GM19023 (cell line): ENCODE measurements around the gene AFTPH.
A peak's percentile ranks its signal among the peaks of the same experiment; 100 is the strongest.
"Not testable (repeated sequence)": the region's sequence is repeated elsewhere in the genome, so short reads cannot be mapped to it uniquely, and the experiment has no call there.

Experiments
- ATAC-seq: cut with Tn5 transposase; IDR thresholded peaks from one replicate; pipeline ENCODE4 v1.9.1; 2021; ENCODE audit warnings: mild to moderate bottlenecking, moderate library complexity; ENCODE audit not compliant: unreplicated experiment

AFTPH gene

DNA sequence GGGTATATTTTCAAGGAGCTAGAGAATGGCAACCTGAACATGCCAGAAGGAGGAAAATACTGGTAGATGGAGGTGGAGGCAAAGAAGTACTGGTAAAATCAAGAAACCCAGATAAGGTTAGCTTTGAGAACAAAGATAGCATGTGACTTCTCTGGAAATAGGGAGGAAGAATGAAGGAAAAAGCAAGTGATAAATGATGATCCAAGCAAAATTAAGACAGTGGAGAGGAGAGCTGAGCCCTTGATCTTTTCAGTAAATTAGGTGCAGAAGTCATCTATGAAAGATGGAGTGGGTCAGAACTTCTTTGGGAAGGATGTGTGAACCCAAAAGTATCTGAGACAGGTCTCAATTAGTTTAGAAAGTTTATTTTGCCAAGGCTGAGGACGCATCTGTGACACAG, 25.7 kb upstream of the AFTPH start:
- no peak for ATAC-seq

DNA sequence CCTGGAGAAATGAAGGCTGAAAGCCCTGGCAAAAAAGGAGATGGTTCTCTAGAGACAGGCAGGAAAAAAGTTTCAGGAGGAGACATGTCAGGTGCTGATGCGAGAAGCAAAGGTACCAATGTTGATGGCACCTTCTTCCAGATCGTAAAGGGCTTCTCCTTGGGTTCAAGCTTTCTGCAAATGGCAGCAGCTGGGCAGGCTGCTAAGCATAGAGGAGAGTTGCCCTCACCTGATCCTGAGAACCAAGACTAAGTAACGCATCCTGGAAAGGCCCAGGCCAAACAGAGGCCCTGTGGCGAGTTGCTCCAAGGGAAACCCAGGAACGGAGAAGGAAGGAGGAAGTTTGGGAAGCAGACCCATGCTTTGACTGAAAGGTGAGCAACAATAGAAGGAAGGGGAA, 23.6 kb upstream of the AFTPH start:
- ATAC-seq, result no peak

DNA sequence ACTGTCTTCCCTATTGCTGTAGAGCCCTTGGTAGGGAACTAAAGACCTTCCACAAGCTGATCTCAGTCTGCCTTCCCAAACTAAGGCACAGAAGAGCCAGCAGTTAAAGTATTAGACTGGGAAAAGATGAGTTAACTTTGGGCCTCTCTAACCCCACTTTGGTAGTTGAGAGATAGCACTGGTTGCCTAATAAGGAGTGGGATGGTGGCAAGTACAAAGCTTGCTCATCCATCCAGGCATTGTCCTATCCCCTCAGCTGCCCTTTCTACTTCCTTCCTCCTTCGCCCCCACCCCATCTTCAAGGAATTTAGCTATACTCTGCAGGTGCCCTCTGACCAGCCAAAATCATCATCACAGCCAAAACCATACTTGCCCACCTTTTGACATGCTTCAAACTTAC, 22.2 kb upstream of the AFTPH start:
- ATAC-seq, result no peak

DNA sequence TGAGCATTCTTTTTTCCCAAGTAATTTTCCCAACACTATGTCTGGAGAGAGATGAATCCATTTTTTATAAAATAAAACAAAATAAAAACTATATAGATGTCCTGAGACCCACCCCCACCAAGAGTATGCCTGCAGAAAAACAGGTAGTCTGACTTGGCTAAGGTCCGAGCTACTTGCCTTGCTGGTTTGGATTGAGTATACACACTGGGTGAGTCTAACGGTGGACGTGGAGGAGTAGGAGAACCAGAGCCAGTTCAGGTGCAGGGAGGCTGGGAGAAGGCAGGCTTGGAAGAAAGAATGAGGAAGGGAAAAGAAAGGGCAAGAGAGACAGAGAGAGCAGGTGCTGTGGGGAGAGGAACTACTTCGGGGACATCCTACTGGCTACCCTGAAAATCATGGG, 21.3 kb upstream of the AFTPH start:
- no peak for ATAC-seq

DNA sequence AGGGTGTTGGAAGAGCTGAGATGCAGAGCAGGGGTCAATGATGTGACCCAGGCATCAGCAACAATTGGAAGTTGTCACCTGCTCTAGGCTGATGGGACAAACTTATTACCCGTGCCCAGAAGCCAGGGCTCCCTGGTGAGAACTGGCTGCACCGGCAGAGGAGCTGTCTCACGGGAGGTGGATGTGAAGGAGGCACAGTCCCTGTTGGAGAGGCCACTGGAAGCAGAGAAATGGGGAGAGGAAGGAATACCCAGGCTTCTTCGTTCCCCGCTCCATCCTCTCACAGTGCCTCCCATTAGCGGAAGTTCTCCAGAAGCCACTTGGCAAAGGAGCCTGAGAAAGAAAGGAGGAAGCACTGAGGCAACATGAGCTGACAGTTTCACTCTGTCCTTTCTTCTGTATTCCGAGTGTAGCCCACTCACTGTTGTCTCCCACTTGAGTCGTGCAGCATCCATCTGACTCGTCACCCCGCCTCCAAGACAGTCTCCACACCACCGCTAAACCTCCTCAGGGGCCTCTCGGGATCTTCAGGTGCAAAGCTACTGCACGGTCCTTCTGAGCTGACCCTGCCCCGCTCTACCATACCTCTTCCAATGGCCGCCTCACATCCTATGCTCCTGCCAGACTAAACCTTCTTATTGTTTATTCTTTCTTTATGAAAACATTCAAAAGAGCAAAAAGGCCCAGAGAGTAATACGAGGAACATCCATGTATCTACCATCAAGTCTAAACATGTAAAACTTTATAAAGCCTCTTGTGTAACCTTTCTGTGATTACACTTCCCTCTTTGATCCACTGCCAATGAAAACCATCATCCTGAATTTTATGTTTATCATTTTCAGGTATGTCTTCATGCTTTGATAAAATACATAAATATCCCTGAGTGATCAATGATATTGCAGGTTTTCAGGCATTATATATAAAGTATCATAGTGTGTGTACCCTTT, 19.1 kb upstream of the AFTPH start:
- ATAC-seq, result no peak

DNA sequence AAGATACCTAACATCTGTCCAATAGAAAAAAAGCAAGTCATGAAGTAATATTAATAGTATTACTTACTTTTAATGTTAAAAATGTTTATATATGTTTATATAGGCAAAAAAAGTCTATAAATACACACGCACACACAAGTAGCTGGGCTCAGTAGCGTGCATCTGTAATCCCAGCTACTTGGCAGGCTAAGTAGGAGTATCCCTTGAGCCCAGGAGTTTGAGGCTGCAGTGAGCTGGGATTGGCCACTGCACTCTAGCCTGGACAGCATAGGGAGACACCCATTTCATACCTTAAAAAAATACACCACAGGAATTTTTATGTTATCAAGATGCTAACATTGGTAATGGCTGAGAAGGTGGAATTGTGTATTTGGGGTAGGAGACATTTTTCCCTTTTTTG, 17.4 kb upstream of the AFTPH start:
- ATAC-seq, result no peak

DNA sequence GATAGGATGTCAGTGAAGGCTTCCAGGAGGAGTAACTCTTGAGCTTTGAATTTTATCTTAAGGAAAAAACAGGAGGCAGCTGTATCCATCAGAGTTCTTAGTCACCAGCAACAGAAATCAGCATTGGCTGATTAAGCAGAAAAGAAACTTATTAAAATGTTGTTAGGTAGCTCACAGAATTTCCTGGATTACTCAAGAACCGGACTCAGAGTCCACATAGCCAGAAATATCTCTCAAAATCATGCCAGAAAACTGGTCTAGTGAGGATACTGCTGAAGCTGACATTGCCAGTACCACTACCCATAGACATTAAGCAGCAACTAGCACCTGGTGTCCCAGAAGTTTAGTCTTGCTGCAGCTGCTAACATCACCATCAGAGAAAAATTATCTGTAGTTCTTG, 10.1 kb upstream of the AFTPH start:
- ATAC-seq, result no peak

DNA sequence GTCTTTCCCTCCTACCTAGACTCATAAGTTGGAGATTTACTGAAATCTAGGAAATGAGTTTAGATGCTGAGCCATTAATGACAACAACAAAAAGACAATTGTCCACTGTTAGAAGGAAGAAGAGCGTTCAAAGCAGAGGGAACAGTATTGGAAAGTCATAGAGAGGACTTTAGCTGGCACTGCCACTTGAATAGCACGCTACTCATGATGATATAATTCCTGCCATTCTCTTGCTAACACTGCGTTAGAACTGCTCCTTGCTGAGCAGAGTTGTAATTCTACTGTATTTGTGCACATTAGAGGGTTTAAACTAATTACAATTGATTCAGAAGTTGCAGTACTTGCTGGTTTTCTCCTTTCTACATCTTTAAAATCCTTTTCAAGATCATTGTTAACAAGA, 9.0 kb upstream of the AFTPH start:
- no peak for ATAC-seq

DNA sequence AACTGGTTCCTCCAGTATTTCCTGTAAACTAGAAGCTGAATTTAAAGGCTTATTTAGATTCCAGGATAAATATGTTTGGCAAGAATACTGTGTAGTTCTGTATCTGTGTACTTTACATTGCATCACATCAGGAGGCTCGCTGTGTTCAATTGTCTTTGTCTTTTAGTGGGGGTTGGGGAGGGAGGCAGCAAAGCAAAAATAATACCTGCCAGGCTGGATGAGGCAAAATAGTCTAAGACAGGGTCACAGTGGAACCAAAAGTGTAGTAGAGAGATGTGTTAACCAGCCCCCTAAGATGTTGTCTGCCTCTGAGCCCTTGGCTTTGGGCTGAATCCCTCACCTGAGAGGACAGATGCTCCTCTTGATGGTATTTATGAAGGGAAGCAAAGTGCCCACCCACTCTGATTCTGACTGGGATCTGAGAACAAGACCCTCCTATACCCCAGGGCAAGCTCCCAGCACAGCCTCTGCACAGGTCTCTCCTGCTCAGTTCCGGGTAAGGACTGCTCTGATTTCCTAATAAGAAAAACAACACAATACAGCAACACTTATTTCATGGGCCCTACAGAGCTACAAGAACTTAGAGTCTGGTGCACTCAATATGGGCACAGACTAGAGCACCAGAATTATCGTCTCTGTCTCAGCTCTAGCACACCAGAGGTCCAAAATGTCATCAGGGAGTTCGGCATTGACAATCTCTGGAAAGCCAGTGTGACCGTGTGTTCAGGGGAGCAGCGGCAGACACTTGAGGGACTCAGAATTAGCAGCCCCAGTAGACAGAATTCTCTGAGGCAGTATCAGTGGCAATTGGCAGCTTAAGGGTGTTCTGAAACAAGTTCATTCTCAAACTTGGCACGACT, 7.2 kb upstream of the AFTPH start:
- ATAC-seq, result no peak

DNA sequence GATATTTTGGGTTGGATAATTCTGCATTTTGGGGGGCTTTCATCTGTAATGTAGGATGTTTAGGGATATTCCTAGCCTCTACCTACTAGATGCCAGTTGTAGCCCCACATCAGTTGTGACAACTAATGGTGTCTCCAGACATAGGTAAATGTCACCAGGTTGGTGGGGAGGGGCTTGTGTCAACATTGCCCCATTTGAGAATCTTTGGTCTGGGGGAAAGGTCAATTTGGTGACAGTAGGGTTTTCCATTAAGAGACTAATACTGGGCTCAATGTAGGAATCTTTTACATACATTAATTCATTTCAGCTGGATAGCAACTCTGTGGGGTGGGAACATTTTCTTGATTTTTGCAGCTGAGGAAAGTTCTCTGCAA, 6.6 kb upstream of the AFTPH start:
- ATAC-seq, result no peak

DNA sequence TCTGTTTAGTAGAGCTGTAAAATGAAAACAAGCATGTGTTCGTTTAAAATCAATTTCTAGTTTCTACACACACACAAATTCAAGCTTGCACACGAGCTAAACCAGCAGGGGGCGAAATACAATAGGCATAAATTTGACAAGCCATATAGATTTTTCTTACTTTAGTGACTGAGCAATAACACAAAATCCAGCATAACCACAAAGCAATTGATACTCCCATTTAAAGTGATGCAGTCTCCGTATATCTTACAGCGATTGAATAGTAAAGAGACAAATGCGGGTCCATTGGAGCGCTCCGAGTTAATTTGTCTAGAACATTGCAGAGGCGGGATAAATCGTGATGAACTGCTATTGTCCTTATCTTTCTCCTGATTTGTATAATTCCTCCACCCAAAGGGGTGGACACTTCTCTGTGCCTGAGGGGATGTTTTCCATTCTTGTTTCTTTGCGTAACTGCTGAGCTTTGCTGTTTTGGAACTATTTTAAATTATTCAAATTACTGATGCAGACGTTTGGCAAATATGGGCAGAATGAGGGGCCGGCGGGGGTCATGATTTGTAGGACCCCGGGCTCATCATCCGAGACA, 1.2 kb upstream of the AFTPH start:
- ATAC-seq, result no peak

DNA sequence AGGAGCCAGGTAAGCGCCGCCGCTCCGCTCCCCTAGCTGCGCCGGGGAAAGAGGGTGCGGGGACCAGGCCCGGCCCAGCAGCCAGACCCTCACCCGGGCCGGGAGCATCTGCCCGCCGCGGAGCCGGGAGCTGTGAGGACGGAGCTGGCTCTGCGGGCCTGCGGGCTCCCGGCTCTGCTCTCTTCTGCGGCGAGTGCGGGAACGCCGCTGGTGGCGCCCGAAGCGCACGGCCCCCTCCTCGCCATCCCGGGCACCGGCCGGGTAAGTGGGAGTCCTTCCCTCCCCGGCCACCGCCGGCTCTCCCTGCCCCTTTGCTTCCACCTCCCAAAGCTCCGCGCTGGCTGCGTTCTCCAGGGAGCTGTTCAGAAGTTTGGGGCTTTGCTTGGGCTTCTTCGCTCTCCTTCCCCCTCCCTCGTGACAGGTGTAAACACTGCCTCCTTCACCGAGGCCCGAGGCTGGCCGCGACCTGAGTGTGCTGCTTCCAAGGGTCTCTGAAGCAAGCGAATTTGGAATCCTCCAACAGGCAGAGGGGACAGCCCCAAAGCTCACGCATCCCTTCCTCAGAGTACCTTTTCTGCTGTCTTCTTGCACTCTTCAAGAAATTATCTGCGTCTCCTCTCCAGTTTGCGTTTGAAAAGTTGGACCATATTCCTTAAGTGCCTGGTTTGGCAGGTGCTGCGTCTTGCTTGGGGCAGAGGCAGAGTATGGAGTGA, 632 bp downstream of the AFTPH start:
- peak; percentile 17 for ATAC-seq

DNA sequence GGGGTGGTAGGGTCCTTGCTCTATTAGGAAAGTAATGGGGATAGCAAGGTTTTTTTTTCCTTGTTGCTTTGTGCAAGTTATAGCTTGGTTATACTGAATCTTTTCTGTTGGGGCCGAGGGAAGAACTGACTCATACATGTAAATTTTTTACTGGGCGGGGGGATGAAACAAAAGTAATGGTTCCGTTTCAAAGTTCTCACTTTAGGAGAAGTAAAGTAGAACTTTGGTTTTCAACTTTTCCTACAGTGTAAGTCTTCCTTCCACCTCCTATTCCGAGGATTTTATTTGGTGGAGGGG, 1.1 kb downstream of the AFTPH start:
- no peak for ATAC-seq

DNA sequence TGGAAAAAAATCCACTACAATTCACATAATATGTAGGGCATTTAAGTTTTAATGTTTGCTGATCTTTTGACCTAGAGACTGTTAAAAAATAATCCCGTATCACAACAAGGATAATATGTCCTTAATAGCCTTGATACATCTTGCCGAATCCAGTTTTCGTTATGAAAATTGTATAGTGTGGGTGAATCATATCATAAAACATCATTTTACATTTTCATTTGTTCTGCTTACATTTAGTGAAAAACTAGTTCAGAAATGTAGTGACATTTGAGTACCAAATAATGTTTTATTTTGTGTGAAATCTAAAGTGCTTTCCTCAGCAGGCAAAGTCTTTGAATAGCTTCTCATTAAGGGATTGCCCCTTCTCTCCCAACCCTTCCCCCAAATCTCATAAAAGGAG, 1.9 kb downstream of the AFTPH start:
- ATAC-seq, result no peak

DNA sequence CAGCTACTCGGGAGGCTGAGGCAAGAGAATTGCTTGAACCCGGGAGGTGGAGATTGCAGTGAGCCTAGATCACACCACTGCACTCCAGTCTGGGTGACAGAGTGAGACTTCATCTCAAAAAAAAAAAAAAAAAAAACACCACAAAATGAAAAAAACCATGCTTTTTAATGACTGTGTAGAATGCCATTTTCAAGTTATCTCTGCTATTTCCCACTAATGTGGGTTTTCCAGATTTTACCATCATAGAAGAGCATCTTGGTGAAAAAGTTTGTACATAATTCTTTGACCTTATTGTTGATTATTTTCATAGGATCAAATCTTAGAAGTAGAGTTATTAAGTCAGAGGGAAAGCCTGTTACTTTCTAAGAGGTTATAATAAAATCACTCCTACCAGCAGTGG, 6.8 kb downstream of the AFTPH start:
- ATAC-seq, result not testable (repeated sequence)

DNA sequence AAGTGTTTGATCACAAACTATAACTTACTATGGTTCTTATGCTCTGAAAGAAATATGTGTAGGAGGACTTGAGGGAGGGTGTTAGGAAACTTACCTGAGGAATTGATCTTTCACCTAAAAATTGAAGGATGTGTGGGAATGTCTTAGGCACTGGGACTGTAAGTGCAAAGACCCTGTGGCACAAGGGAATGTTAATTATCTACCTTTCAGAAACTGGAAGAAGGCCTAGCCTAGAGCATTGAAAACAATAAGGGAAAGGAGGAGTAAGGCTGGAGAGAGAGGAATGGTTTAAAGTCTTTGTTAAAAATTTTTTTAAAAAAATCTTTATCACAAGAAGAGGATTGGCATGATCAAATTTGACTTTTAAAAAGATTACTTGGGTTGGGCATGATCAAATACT, 7.9 kb downstream of the AFTPH start:
- ATAC-seq, result no peak

DNA sequence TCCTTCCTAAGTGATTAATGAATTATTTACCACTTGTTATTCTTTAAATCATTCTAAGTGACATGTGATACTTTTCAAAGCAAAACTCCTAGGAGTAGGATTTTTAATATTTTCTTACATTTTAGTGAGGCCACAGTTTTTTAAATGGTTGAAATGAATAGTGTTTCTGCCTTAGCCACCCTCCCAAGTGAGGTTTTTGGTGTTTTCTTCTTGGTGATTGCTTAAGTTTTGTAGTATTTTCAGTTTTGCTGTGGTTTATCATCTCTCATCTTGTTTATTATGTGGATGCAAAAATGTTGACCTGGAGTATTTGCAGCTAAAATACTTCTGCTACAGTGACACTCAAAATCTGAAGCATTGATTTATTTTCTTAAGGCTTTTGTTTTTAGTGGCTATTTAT, 9.8 kb downstream of the AFTPH start:
- ATAC-seq, result no peak

DNA sequence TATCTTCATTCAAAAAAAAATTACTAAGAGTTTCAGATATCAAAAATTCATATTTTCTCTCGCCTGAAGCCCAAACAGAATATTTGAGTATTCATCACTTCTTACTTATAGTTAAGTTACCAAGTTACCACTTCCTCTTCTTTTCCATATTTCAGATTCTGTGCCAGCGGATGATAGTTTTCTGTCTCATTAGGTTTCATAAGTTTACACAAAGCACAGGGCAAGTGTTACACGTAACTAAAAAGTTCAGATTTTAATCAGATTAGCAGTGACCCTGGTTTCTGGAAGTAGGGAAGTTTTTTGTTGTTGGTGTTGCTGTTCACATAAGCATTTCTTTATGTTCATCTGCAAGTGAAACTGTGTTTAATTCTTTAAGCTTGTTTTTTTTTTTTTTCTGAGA, 10.2 kb downstream of the AFTPH start:
- no peak for ATAC-seq

DNA sequence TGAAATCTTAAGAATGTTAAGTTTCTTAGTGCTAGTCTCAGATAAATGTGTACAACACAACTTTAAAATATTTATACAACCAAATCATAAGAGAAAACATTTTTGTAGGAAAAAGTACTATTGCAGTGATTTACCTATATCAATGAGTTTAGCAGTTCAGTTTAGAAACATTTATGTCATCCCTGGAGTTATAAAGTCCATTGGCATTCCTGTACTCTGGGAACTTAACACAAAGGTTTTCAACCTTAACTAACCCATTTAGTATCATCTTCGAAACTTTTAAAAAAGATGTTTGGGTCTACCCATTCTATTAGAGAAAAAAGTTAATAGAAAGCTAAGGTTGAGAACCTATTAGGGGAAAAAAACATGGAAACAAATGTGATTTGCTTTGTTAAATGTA, 10.9 kb downstream of the AFTPH start:
- ATAC-seq, result no peak

DNA sequence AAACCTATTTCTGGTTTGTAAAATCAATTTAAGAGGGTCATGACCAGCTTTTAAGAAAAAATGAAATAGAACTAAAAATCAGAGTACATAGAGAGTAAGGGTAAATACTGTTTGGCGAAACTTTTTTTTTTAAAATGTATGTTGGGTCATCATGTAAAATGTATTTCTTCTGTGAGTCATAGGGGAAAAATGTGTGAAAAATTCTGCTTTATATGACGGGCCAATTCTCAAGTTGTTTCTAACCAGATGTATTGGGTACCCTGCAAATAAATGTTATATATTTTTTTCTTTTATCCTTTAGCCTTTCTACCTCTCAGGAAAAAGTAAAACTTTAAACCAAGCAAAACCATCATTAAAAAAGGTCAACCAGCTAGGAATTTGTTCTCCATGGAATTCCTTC, 13.9 kb downstream of the AFTPH start:
- no peak for ATAC-seq

DNA sequence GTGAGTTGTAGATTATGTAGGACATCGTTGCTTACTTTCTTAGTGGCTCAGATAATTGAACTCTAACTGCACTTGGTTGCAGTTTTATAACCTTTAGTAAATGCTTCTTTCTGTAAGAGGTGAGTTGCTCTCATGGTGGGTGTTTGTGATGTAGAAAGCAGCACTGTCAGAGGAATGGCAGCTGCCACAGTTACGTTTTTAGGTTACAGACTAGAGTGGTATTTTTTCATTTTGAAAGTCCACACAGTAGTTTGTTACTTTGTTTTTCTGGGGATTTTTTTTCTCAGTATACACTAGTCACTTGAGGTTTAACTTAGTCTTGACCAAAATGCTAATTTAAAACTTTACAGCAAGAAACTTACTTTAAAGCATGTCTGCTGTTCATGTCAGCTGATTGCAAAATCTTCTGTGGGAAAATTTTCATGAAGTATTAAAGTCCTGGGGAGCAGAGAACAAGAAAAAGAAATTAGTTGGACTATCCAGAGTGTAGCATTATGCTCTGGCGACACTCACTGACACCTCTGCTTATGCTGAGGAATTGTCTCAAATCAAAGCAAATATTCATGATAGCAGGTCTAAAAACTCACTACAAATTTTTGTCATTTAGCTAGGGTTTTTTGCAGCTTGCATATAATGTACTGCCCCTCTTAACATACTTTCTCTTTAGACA, 14.8 kb downstream of the AFTPH start:
- ATAC-seq, result no peak
